Omental fat pad (tissue), 4 donors: ENCODE data around the gene SLC1A4. TPM values are rescaled to one million over a fixed set of nuclear protein-coding genes. Genes with fewer than 3 reads are reported as not detected.
"Not testable (repeated sequence)": the region's sequence is repeated elsewhere in the genome, so short reads cannot be mapped to it uniquely, and the experiment has no call there.

Experiments used
- ATAC-seq: fragments of 150-250 bp; one replicate; pipeline ENCODE4 v1.9.1; 2016; ENCODE audit warnings: mild to moderate bottlenecking, moderate library complexity; ENCODE audit not compliant: low FRiP score
- DNase-seq: peaks from one replicate; pipeline ENCODE4 v3.0.0-alpha.2; 2019; ENCODE audit warnings: low spot score
- total RNA-seq, 4 donors: library from RNA; depleted of rRNA; stranded (reverse); fragments of >200 nt; gene quantifications; one replicate each; pipeline ENCODE4 v1.1.0, GENCODE V29; 2016
- TF ChIP-seq, protein P1 (sequence below), 3 donors: fragments of 450-650 bp; IDR thresholded peaks; one replicate each; pipeline ENCODE4 v1.5.1; 2016 to 2017; ENCODE audit warnings: antibody characterized with exemption in 3 of 3, mild to moderate bottlenecking in 3 of 3, moderate library complexity in 2 of 3

The SLC1A4 gene
- total RNA-seq, 4 donors from 2014 or later = 6.5 to 14.4 (median 7.0) TPM

DNA sequence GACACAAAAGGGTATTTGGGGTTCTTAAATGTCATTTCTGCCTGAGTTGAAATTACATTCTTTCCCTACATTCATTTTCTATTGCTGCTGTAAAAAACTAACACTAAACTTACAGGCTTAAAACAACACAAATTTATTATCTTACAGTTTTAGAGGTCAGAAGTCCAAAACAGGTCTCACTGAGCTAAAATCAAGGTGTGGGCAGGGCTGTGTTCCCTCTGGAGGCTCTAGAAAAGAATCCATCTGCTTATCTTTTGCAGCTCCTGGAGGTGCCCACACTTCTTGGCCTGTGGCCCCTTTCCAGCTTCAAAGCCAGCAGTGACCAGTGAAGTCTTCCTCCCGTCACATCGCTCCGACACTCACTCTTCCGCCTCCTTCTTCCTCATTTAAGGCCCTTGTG is 23.2 kb upstream of the SLC1A4 start:
- ATAC-seq = no peak
- TF ChIP-seq, protein P1, sequence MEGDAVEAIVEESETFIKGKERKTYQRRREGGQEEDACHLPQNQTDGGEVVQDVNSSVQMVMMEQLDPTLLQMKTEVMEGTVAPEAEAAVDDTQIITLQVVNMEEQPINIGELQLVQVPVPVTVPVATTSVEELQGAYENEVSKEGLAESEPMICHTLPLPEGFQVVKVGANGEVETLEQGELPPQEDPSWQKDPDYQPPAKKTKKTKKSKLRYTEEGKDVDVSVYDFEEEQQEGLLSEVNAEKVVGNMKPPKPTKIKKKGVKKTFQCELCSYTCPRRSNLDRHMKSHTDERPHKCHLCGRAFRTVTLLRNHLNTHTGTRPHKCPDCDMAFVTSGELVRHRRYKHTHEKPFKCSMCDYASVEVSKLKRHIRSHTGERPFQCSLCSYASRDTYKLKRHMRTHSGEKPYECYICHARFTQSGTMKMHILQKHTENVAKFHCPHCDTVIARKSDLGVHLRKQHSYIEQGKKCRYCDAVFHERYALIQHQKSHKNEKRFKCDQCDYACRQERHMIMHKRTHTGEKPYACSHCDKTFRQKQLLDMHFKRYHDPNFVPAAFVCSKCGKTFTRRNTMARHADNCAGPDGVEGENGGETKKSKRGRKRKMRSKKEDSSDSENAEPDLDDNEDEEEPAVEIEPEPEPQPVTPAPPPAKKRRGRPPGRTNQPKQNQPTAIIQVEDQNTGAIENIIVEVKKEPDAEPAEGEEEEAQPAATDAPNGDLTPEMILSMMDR (IDR thresholded peaks at IDR 0.05) = no peak

GRCh38 chr2:64966839-64967238 is 22.4 kb upstream of the SLC1A4 start:
- no peak for DNase-seq
- TF ChIP-seq, protein P1 (IDR thresholded peaks at IDR 0.05) = no peak
- ATAC-seq = no peak

More for the DNA sequence above, 23.2 kb upstream of the SLC1A4 start:
- DNase-seq = no peak

- DNase-seq = no peak
- no peak for ATAC-seq
- TF ChIP-seq, protein P1 (IDR thresholded peaks at IDR 0.05) = no peak
Measured at GRCh38 chr2:64967601-64968000, 21.6 kb upstream of the SLC1A4 start.

- not testable (repeated sequence) for DNase-seq, ATAC-seq
Measured at GRCh38 chr2:64969086-64969485, 20.1 kb upstream of the SLC1A4 start.

GRCh38 chr2:64970495-64970894 is 18.7 kb upstream of the SLC1A4 start:
- no peak for ATAC-seq

GRCh38 chr2:64972426-64972825 is 16.8 kb upstream of the SLC1A4 start:
- no peak for ATAC-seq
- TF ChIP-seq, protein P1 (IDR thresholded peaks at IDR 0.05) = no peak
- DNase-seq = no peak

More at GRCh38 chr2:64970495-64970894, 18.7 kb upstream of the SLC1A4 start:
- no peak for DNase-seq
- TF ChIP-seq, protein P1 (IDR thresholded peaks at IDR 0.05) = no peak

DNA sequence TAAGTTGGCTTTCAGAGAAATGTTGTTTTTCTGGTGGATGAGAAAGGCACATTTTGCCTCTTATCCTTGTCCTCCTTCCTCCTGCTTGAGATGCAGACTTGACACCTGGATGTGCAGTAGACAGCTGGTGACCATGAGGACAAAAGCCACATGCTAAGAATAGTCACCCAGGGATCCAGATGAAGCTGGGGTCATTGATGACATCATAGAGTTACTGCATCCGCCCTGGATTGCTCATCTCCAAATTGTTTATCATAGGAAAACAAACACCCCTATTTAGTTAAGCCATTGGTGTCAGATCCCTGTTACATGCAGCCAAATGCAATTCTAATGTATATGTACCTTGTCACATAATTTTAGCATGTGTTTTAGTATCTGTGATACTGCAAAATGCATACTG is 16.3 kb upstream of the SLC1A4 start:
- ATAC-seq = no peak
- TF ChIP-seq, protein P1 (IDR thresholded peaks at IDR 0.05) = no peak
- DNase-seq = no peak
